NCI-H1105 (cell line): ENCODE data around the gene KLHL13.
"Not testable (repeated sequence)": the region's sequence is repeated elsewhere in the genome, so short reads cannot be mapped to it uniquely, and the experiment has no call there.

ENCODE experiments used
- DNase-seq: peaks from one replicate; lab custom pipeline; 2025; lab: John Stamatoyannopoulos, UW

KLHL13 gene

DNA sequence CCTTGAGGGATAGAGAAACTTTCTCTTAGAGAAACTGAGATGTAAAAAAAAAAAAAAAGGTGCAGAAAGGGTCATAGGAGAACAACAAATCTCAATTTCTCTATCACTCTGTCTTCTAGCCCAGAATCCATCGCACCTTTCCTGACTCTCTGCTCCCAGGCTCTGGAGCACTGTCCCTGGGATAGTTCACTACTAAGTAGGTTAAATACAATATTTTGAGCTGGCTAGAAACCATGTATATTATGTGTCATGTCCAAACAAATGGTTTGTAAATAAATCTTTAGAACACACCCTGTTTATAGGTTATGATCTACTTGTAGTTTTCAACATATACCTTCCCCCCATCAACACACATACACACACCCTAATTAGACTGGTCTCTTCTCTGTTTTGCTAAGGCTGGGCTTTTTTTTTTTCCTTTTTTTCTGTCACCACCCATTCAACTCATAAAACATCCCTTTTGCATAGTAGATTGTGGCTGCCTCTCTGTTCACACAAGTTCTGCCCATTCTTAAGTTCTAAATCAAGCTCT is 124.4 kb downstream of the KLHL13 start:
- no peak for DNase-seq

DNA sequence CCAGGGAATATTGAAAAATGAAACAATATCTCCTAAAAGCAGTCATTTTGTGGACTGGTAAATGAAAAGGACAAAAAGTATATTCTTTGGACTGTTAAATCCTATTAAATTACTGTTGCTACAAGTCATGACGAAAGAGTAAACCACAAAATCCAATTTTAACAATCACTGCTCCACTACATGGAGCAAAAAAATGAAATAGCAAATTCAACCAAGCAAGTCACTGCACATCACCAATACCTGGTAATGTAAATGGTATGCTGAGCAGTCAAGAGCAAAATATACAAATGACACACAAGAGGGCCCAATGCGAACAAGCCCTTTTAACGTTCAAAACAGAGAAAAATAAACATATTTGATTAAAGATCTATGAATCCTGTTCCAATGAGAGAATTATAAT is 126.2 kb downstream of the KLHL13 start:
- DNase-seq: no peak

DNA sequence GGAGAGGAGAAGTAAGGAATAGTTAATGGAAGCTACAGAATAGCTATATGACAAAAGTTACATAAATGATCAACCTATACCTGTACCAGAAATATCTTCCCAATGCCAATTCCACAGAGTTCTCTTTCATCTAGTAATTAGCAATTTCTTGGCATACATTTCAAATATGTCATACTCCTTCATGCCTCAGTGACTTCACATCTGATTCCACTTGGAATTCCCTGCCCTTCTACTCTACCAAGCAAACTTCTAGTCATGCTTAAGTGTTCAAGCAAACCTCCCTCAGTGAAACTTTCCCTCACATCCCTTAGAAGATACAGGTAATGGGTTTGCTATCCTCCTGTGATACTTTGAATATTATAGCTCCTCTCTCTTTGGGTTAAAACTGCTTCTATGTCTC is 127.1 kb downstream of the KLHL13 start:
- DNase-seq: no peak

DNA sequence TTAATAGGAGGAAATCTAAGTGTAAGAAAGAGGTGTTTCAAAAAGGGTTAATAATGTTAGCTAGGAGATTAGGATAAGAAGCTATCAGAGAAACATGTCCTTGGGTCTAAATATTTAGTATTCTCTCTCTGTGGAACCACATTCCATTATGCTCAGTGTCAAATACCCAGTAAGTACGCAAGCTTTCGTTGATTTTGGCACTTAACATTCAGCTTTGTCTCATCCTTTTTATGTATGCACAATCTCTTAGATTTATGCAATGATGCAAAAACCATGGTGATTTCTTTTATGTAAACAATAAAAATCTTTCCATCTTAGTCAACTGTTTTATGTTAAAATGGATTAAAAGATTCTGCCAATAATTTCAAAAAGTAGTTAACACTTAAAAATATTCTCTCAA is 129.2 kb downstream of the KLHL13 start:
- DNase-seq: no peak

DNA sequence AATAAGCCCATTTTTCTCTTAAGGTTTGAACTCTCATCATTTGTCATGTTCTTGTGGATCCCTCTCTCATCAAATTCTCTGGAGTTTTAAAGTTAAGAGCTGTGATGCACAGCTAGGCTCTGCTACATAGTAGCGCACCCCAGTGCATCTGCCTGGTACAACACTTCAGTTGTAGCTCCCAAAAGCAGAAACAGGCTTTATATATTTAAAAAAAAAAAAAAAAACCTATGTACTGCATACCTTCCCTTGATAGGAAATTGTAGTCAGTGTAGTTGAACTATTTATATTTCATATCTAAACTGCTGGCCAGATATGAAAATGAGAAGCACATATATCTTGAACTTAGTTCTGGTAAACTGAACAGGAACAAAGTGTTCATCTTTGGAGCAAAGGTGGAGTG is 131.4 kb downstream of the KLHL13 start:
- no peak for DNase-seq

DNA sequence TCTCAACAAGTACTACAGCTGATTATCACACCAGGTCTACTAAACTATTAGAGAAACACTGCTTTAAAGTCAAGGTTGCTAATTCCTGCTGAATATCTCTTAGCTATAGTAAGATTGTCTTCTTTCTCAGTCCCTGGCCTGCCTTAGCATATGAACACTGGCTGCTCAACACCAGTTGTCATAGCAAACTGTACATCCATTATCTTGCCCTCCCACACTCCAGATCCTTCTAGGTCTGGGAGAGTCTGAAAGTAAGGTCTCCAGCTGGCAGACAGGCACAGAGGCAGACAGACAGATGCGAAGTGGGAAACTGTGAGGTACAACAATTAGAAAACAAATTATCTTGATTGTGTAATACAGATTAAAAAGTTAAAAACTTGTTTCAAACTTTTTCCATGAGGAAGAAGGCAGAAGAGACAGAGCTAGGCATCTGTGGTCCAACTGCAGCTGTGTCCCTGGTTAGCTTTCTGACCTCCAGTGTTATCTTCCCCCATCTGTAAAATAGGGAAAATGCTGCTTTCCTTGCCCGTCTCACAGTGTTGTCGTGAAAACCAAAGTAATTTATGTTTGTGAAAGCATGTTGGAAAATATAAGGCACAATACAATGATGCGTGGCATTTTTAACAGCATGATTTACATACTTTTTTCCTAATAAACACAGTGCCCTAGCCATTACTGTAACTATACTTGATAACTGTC is 133.8 kb downstream of the KLHL13 start:
- no peak for DNase-seq

DNA sequence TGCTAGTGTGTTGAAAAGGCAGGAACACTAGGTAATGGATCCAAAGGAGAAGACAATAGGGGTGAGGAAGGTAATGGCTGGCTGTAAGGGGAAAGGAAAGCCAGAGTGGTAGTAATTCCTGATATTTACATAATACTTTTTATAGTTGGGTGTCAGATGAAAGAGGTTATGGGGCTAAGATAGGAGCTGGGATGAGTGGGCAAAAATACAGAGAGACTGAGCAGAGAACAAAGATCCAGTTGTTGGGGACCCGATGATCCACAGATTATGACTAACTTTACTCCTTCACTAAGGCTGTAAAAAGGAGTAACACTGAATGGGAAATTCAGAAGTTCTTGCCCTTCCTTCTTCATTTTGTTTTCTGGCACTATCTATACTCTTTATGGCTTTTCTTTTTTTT is 138.2 kb downstream of the KLHL13 start:
- no peak for DNase-seq

DNA sequence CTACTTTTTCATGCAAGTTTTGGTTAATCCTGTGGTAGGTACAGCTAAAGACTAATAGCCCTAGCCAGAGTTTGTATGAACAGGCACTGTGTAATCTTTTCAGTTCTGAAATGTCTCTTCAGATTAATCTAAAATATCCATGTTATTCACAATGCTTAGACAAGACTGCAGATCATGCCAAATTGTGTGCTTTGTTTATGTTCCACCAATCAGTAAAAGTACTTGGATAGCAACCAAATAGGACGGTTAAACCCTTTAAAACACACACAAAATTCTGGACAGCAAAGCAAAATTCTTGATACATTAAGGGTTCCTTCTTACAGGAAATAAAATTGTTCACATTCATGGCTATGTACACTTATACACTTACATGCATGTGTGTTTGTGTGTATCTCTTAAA is 139.1 kb downstream of the KLHL13 start:
- DNase-seq: no peak

DNA sequence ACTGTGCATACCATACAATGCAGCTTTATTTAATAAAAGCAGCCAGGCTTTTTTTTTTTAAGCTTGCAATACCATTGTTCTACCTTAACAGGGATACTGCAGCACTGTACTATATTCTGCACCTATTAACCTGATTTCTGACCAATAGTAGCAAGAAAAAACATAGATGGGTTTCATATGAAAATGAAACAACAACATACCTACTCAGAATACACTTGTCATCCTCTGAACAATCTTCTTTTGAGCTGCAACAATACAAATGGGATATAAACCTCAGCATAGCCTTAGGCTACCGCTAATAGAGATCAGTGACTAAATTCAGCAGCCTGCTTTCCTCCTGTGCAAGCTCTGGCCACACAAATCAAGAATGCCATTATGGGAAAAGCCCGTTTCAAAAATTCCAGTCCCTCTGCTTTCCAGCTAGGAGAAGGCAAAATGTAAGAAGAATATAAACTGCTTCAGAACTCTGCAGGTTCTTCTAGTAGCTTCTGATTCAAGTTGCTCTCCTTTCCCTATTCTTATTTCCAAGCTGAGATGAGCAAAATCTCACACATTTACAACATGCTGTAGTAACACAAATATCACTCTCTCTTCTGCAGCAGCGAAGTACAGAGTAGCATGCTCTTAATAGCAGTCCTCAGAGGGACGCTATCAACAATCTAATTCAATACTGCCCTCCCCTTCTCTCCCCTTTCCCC is 143.4 kb downstream of the KLHL13 start:
- DNase-seq: no peak

DNA sequence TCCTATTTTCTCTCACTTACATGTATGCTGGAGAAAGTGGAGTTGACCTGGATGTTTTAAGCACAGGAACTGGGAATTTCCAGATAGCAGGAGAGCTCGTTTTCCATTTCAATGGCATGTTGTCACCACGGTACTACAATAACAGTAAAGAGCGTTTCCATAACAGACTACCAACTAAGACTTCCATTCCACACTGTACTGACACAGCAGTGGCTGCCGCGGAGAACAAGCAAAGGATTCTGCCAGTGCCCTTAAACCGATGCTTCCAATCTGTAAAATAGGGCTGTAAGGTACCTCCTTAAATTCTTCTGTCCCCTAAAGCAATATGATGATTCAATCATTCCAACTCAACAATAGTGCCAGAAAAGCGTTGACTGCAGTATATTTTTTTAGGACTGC is 143.9 kb downstream of the KLHL13 start:
- no peak for DNase-seq

DNA sequence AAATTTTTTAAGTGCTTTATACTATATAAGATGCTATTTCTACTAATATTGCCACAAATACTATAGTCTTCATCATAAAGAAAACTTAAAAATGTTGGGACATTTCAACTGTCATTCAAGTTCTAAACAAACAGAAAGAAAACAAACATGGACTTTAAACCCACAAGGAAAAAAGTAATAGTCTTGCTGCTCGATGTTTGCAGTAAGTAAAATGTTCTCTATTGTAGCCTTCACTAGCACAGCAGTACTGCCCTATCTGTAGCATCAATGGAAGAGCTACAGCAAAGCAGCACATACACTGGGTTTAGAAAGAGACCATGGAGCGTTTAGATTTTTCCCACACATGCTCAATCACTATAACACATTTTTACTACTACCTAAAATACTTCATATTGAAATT is 146.8 kb downstream of the KLHL13 start:
- no peak for DNase-seq

DNA sequence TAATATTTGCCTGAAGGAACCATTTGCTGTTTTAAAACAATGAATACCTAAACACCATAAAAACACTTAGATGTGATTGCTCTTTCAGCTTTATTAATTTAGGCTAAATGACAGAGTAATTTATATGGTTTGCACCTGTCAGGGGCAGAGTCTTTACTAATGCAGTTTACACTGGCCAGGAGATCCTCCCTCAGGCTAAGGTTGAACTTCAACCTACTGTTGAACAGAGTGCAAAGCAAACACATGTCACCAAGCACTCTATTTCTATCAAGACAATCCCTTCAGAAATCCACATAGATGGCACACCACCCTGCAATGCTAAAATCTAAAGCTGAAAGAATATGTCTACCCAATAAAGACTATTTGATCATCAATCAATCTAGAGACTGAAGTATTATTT is 147.3 kb downstream of the KLHL13 start:
- DNase-seq: peak; percentile 45

DNA sequence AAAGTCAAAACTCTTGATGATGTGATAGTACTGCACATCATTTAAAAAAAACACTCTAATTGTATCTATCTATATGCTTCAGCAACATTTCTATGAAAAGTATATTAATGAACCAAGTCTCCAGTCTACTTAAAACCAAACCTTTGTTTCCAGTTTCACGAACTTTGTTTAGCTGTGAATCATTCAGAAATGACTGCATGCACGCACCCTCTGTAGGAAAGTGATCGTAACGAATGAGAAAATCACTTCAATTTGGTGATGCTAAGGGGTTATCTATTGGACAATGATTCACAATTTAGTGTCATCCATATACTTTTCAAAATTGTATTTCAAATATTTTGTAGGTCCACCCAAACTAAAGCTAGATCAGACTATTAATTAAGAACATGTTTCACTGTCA is 157.6 kb downstream of the KLHL13 start:
- DNase-seq: no peak

DNA sequence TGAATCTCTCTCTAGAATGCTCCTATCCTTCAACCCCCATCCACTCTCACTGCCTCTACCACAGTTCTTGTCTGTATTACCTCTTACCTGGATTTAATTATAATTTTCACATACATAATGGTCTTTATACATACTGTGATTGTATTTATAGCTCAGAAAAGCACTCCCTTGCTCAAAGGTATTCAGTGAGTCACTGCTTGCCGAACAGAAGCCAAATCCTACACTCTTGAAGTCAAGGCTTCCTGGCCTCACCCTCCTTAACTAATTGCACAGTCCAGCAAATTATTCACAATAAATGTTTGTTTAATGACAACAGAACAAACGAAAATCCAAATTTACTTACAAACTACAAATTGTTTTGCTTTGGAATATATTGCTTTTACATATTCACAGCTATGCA is 159.5 kb downstream of the KLHL13 start:
- no peak for DNase-seq

DNA sequence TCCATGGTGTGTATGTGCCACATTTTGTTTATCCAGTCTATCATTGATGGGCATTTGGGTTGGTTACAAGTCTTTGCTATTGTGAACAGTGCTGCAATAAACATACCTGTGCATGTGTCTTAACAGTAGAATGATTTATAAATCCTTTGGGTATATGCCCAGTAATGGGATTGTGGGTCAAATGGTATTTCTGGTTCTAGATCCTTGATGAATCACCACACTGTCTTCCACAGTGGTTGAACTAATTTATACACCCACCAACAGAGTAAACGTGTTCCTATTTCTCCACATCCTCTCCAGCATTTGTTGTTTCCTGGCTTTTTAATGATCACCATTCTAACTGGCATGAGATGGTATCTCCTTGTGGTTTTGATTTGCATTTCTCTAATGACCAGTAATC is 177.3 kb downstream of the KLHL13 start:
- DNase-seq: not testable (repeated sequence)

DNA sequence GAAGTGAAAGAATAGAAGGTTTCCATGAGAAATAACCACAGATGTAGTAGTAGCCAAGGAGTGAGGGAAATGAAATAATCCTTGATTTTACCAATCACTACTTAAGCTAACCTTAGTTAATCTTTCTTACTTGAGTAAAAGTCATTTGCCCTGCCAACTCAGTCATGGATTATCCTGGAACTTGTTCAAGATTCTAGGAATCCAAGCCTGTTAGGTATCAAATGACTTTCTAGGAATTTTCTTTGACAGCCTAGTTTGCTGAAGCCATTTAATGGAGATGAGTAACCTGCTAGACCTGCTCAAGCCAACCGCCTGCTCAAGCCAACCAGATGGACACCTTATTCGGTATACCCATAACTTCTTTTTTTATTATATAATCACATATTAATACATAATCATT is 180.5 kb downstream of the KLHL13 start:
- no peak for DNase-seq

DNA sequence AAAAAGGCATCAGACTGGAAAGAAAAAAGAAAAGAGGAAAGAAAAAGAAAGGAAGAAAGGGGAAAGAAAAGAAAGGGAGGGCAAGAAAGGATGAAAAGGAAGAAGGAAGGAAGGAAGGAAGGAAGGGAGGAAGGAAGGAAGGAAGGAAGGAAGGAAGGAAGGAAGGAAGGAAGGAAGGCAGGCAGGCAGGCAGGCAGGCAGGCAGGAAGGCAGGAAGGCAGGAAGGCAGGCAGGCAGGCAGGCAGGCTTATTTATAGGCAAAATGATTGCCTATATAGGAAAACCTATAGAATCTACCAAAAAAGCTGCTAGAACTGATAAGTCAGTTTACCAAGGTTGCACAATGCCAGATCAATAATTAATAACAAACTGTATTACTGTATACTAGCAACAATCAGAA is 186.5 kb downstream of the KLHL13 start:
- DNase-seq: not testable (repeated sequence)

DNA sequence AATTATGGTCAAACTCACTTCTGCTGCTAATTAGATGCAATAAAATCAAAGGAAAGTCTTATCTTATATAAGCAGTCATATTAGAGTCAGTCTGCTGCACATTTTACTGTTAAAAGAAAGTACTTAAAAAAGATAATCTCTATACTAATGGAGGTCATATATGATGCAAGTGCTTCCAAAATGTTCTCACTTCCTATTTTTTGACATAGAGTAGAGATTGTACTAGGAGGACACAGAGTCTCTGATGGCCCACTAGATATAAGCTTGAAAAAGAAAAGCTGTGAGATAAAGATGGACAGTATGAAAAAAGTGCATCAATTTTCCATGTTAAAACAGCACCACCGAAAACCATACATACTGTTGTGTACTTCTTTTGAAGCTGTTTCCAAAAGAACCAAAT is 196.9 kb downstream of the KLHL13 start:
- no peak for DNase-seq

DNA sequence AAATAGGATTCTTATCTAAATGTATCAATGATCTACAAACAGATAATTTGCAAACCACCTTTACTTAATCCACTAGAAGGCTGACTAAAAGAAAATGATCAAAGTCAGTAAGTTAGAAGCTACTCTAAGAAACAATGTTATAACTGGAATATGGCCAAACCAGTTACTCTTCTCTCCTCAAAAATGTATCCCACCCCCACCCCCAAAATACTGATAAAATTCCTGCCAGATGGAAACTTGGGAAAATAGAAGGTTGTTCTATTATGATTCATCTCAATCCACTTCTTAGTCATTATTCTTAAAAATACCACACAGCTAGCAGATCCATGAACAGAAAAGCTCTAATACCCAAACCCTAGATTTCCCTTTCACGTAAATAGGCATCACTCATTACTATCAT is 206.4 kb downstream of the KLHL13 start:
- no peak for DNase-seq

DNA sequence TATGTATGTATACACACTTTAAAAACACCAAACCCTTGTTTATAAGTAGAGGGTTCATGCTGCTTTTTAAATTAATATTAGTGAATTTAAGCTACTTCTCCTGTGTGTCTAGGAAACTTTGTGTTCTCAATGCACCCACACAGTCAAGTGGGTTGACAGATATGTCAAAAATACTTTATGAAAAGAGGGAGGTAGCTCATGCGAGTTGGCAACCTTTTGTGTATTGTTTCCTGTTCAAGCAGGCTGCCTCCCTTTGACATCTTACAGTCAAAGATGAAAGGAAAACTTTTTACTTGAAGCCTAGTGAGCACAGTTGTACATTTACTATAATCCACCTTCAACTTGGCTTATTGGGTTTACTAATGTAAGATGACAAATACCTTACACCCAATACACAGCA is 218.4 kb downstream of the KLHL13 start:
- no peak for DNase-seq

DNA sequence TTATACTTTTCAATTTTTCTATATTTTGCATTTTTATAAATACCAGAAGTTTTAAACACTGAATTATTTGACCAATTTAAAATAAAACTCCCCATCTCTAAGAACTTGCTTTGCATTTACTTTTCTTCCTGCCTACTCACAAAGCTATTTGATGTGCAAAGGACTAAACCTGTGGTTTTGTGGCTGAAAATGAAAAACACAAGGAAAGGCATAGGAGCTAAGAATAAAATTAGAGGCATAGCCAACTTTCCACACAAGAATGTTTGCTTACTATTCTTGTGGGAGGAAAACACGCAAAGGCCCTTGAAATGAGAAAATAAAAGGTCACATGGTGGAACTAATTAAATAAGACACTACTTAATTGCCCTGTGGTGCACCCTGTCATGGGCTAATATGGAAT is 221.2 kb downstream of the KLHL13 start:
- no peak for DNase-seq

DNA sequence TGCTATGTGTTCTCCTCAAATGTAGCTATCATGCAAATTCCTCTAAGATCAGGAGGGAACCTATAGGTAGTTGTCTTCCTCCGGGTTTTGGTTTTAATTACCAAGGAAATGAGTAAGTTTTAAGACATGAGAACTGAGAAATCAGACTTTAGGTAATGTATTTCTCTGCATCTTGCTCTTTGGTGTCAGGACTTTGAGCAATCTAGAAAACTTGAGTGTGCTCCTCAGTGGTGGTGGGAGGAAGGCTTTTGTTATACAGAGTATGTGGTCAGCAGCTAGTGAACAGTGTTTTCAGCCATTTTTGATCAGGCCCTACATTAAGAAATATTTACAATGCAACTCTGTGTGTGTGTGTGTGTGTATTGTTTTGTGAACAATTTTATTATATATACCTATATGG is 224.1 kb downstream of the KLHL13 start:
- DNase-seq: no peak

DNA sequence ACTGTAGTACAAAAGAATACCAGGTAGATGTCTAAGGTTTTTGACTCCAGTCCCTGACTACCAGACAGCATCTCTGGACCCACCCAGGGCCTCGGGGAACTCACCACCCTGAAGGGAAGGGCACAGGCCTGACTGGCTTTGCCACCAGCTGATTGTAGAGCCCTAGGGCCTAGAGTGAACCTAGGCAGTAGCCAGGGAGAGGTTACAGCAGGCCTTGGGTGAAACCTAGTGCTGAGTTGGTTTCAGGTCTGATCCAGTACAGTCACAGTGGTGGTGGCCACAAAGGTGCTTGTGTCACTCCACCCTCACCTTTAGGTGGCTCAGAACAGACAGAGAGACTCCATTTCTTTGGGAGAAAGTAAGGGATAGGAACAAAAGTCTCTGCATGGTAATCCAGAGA is 244.8 kb downstream of the KLHL13 start:
- no peak for DNase-seq

DNA sequence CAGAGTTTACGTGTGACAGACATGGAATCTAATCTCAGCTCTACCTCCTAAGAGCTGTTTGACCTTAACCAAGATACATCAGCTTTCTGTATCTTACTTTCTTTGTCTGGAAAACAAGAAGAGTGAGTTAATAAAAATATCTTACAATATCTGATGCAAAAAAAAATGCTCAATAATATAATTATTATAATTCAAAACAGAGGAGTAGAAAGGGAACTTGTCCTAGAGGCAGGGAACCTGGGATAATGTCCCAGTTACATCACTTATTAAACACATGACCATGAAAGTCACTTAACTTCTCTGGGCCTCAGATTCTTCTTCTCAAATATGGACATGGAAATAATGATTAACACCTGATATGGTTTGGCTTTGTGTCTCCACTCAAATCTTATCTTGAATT is 256.1 kb downstream of the KLHL13 start:
- no peak for DNase-seq
